Osteocyte (in vitro differentiated cells): ENCODE measurements around the gene NUCKS1. TPM values are rescaled to one million over a fixed set of nuclear protein-coding genes. Genes with fewer than 3 reads are reported as not detected.

ENCODE experiments used
- DNase-seq: peaks from one replicate; pipeline ENCODE4 v3.0.0; 2021; ENCODE audit warnings: mixed read lengths; ENCODE audit not compliant: unreplicated experiment; ENCODE audit errors: extremely low spot score
- H3K27ac Mint-ChIP-seq: one replicate; pipeline ENCODE4 v1.8.0; 2021; ENCODE audit warnings: mild to moderate bottlenecking, mixed read lengths; ENCODE audit not compliant: unreplicated experiment
- H3K27me3 Mint-ChIP-seq: one replicate; pipeline ENCODE4 v1.8.0; 2021; ENCODE audit warnings: mixed read lengths; ENCODE audit not compliant: unreplicated experiment
- H3K36me3 Mint-ChIP-seq: one replicate; pipeline ENCODE4 v1.8.0; 2021; ENCODE audit warnings: mixed read lengths; ENCODE audit not compliant: unreplicated experiment
- H3K4me1 Mint-ChIP-seq: one replicate; pipeline ENCODE4 v1.8.0; 2021; ENCODE audit warnings: mixed read lengths; ENCODE audit not compliant: unreplicated experiment
- H3K4me3 Mint-ChIP-seq: one replicate; pipeline ENCODE4 v1.8.0; 2021; ENCODE audit warnings: mild to moderate bottlenecking, moderate library complexity, mixed read lengths; ENCODE audit not compliant: unreplicated experiment
- H3K9me3 Mint-ChIP-seq: one replicate; pipeline ENCODE4 v1.8.0; 2021; ENCODE audit warnings: mixed read lengths; ENCODE audit not compliant: unreplicated experiment
- total RNA-seq: library from RNA; stranded (reverse); gene quantifications from 2 replicates; pipeline ENCODE4 v1.2.1, GENCODE V29; 2021
- TF ChIP-seq, protein P1 (sequence below): fragments of 200-600 bp; sonication (generic); IDR thresholded peaks from 2 replicates; pipeline ENCODE4 v1.5.0; 2021; ENCODE audit warnings: antibody characterized with exemption, mild to moderate bottlenecking, moderate library complexity

The NUCKS1 gene
- total RNA-seq, 1 donor from 2014 or later = 215 TPM

DNA sequence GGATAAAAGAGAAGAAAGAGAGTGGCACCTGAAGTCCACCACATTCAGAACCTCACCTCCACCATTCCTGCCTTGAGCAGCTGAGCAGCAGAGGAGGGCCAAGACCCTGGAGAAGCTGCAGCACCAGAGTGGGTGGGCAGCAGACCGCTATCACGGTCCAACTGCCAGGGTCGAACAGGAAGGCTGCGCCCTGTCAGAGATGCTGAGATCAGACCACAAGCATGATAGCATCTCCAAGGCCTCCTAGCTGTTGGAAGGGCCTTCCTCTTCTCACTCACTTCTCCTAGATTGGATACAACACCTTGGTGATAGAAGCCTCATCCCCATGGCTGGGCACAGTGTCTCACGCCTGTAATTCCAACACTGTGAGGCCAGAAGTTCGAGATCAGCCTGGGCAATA is 57.6 kb downstream of the NUCKS1 start:
- no peak overlapping the region for H3K4me3 Mint-ChIP-seq
- H3K9me3 Mint-ChIP-seq = no peaks in the 10 kb centered on the region
- DNase-seq = no peak
- H3K4me1 Mint-ChIP-seq = peaks cover 2% of the 10 kb centered on the region
- no peak overlapping the region for H3K27ac Mint-ChIP-seq
- TF ChIP-seq, protein P1, sequence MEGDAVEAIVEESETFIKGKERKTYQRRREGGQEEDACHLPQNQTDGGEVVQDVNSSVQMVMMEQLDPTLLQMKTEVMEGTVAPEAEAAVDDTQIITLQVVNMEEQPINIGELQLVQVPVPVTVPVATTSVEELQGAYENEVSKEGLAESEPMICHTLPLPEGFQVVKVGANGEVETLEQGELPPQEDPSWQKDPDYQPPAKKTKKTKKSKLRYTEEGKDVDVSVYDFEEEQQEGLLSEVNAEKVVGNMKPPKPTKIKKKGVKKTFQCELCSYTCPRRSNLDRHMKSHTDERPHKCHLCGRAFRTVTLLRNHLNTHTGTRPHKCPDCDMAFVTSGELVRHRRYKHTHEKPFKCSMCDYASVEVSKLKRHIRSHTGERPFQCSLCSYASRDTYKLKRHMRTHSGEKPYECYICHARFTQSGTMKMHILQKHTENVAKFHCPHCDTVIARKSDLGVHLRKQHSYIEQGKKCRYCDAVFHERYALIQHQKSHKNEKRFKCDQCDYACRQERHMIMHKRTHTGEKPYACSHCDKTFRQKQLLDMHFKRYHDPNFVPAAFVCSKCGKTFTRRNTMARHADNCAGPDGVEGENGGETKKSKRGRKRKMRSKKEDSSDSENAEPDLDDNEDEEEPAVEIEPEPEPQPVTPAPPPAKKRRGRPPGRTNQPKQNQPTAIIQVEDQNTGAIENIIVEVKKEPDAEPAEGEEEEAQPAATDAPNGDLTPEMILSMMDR = no peak
- H3K36me3 Mint-ChIP-seq = no peaks in the 10 kb centered on the region
- H3K27me3 Mint-ChIP-seq = peaks cover 4% of the 10 kb centered on the region

DNA sequence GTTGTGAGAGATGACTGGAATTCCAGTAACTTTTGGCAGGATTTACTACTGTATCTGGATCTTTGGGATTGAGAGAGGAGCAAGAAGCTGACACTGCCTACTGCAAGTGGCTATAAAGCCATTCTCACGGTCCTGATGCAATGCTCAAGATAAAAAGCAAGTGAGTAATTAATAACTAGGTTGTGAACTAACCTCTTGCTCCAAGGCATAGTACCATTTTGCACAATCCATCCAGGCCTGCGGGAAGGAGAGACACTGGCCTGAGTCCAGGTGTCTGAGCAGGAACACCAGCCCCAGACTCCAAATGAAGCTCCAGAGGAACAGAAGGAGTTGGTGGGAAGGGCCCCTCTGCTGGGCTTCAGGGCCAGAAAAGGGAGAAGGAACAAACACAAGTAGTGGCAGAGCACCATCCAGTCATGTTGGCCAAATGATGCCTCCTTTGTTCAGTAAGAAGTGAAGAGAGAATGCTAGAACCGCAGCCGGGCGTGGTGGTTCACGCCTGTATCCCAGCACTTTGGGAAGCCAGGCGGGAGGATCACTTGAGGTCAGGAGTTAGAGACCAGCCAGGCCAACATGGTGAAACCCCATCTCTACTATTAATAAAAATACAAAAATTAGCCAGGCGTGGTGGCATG is 59.7 kb downstream of the NUCKS1 start:
- no peaks in the 10 kb centered on the region for H3K9me3 Mint-ChIP-seq
- H3K27ac Mint-ChIP-seq = no peak overlapping the region
- H3K4me1 Mint-ChIP-seq = peaks cover 3% of the 10 kb centered on the region
- H3K4me3 Mint-ChIP-seq = no peak overlapping the region
- no peak for DNase-seq
- TF ChIP-seq, protein P1 = no peak
- no peaks in the 10 kb centered on the region for H3K36me3 Mint-ChIP-seq
- H3K27me3 Mint-ChIP-seq = peaks cover 4% of the 10 kb centered on the region

DNA sequence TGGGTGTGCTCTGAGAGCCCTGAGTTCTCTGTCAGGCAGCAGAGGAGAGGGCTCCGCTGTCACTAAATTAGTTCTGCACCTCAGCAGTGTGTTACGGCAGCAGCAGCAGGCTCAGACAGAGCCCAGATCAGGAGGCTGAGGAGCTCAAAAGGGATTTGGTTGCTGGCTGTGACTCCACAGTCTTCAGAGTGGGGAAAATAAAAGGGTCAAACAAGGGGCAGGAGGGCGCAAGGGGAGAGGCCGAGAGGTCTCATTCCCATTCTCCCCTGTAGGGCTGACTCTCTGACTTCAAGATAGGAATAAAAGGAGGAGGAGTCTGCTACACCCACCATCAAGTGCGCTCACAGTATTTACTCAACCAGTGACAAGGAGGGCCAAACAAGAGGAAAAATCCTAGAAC is 60.5 kb downstream of the NUCKS1 start:
- Mint-ChIP-seq H3K4me3 (no peak overlapping the region), H3K27me3 (peaks cover 4% of the 10 kb centered on the region), H3K27ac (no peak overlapping the region), H3K36me3 (no peaks in the 10 kb centered on the region), H3K4me1 (peaks cover 3% of the 10 kb centered on the region), H3K9me3 (no peaks in the 10 kb centered on the region)
- DNase-seq = no peak
- TF ChIP-seq, protein P1 = no peak

DNA sequence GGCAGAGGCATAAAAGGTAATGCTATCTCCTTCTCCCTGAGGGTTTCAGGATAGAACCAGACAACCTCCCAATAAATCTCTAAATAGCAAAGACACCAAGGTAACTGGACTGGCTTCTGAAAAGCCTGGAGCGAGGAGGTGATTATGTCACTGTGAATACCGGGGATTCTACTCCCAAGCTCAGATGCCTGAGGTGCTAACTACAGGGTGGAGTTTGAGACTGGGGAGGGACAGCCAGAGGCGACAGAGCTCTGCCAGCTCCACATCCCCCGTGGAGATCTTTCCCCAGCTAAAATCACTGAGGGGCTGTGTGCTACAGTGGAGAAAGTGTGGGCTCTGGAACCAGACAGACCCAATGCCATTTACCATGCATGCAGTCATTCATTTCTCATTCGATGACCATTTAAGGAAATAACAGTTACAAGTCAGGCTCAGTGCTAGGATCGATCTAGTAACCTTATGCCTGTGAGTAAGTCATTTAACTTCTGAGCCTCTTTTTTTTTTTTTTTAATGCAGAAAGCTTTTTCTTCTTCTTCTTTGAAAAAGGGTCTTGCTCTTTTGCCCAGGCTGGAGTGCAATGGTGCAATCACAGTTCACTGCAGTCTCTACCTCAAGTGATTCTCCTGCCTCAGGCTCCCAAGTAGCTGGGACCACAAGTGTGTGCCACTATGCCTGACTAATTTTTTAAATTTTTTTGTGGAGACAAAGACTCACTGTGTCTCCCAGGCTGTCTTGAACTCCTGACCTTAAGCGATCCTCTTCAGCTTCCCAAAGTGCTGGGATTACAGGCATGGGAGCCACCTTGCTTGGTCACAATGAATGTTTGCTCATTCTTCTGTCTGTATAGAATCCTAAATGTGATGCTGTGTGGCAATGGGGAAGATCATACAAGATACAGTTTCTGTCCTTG is 61.6 kb downstream of the NUCKS1 start:
- Mint-ChIP-seq H3K4me1 (peaks cover 3% of the 10 kb centered on the region), H3K27ac (no peak overlapping the region), H3K36me3 (no peaks in the 10 kb centered on the region), H3K9me3 (no peaks in the 10 kb centered on the region), H3K27me3 (peaks cover 4% of the 10 kb centered on the region), H3K4me3 (no peak overlapping the region)
- DNase-seq = no peak
- TF ChIP-seq, protein P1 = no peak

DNA sequence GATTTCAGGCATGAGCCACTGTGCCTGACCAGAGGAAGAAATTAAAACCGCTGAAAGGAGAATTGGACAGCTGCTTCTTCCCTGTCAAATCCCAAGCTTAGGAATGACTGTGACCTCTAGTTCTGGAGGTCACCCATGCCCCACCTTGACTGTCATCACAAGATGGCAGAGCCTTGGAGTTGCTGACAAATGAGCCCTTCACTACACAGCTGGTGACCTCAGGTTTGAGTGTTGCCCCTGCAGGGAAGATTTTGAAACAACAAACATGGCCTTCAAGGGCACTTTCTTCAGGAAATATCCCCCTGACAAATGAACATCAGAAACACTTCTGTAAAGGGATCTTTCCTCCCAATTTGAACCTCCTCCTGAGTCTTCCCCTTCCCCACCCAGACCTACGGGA is 62.7 kb downstream of the NUCKS1 start:
- Mint-ChIP-seq H3K4me3 (no peak overlapping the region), H3K4me1 (peaks cover 3% of the 10 kb centered on the region), H3K27ac (no peak overlapping the region), H3K9me3 (no peaks in the 10 kb centered on the region), H3K27me3 (peaks cover 4% of the 10 kb centered on the region), H3K36me3 (no peaks in the 10 kb centered on the region)
- no peak for DNase-seq
- TF ChIP-seq, protein P1 = no peak
